ENCODE results near the gene RGS17. TPM values are rescaled to one million over a fixed set of nuclear protein-coding genes. Genes with fewer than 3 reads are reported as not detected.
"Not testable (repeated sequence)": the region's sequence is repeated elsewhere in the genome, so short reads cannot be mapped to it uniquely, and the experiment has no call there.

The RGS17 gene
- total and polyA plus RNA-seq, 2 of the 13 experiments (the other 11 are each of a cell fraction or from before 2014, with no cell fraction given) = 0.04 TPM; not detected in 1

GRCh38 chr6:152966168-152966894 lies 164.8 kb downstream of the RGS17 start:
- H3K9me3 ChIP-seq (ENCODE audit: low read length); ATAC-seq; H3K9ac ChIP-seq (ENCODE audit: insufficient read depth, low read depth, low read length); H2AFZ ChIP-seq (ENCODE audit: low read length); BruUV-seq (replicated peaks); FAIRE-seq; CTCF ChIA-PET (ENCODE audit: low intra/inter-chr PET ratio, low total read pairs); H3K36me3 ChIP-seq (replicated peaks in 1 of 2; ENCODE audit: control insufficient read depth in 1 of 2, insufficient read depth in 2 of 2, low read length in 2 of 2); H3K4me1 ChIP-seq (ENCODE audit: insufficient read depth, low read length); POLR2A ChIA-PET; H3K79me2 ChIP-seq (ENCODE audit: insufficient read depth, low read length); DNase-seq (ENCODE audit: low spot score); H3K4me3 ChIP-seq (replicated peaks in 1 of 3; ENCODE audit: insufficient read depth in 1 of 3, low read depth in 2 of 3, low read length in 3 of 3); H3K27ac ChIP-seq (ENCODE audit: extremely low read length, insufficient read depth, low read length); H4K20me1 ChIP-seq (ENCODE audit: insufficient read depth, low read length); in situ Hi-C loops (cut with HindIII; ENCODE audit: extremely low pct_ligation_motif_present, low pct_unique_long_range_greater_than_20kb); intact Hi-C loops (cut with micrococcal nuclease; ENCODE audit: unreplicated experiment); H3K27me3 ChIP-seq (ENCODE audit: control insufficient read depth in 1 of 2, insufficient read depth in 2 of 2, low read length in 2 of 2); H3K4me2 ChIP-seq (ENCODE audit: low read depth, low read length): not testable (repeated sequence)
- WGBS (ENCODE audit: low lambda C conversion rate) = 57% methylated on average over 14 of the region's 15 CpGs

GRCh38 chr6:152959333-152959732 lies 171.7 kb downstream of the RGS17 start:
- Histone ChIP-seq H3K36me3 (replicated peaks in 1 of 2; ENCODE audit: control insufficient read depth in 1 of 2, insufficient read depth in 2 of 2, low read length in 2 of 2) (no peaks in the 10 kb centered on the region), H2AFZ (ENCODE audit: low read length) (no peak overlapping the region), H4K20me1 (ENCODE audit: insufficient read depth, low read length) (no peaks in the 10 kb centered on the region), H3K4me2 (ENCODE audit: low read depth, low read length) (no peak overlapping the region), H3K4me3 (replicated peaks in 1 of 3; ENCODE audit: insufficient read depth in 1 of 3, low read depth in 2 of 3, low read length in 3 of 3) (no peak overlapping the region), H3K4me1 (ENCODE audit: insufficient read depth, low read length) (peaks cover 9% of the 10 kb centered on the region; the same call in 1 of the 2 replicates), H3K27ac (ENCODE audit: extremely low read length, insufficient read depth, low read length) (no peak overlapping the region), H3K9me3 (ENCODE audit: low read length) (peaks cover 9% of the 10 kb centered on the region), H3K27me3 (ENCODE audit: control insufficient read depth in 1 of 2, insufficient read depth in 2 of 2, low read length in 2 of 2) (no peaks in the 10 kb centered on the region), H3K9ac (ENCODE audit: insufficient read depth, low read depth, low read length) (no peak overlapping the region), H3K79me2 (ENCODE audit: insufficient read depth, low read length) (no peaks in the 10 kb centered on the region)
- intact Hi-C loops (cut with micrococcal nuclease; ENCODE audit: unreplicated experiment) = no loop called here
- WGBS (ENCODE audit: low lambda C conversion rate) = 81% methylated on average over 24 of the region's 24 CpGs
- no TSS peak for BruUV-seq (replicated peaks)
- FAIRE-seq (no peak), DNase-seq (ENCODE audit: low spot score) (no peak), ATAC-seq (no peak)
- in situ Hi-C loops (cut with HindIII; ENCODE audit: extremely low pct_ligation_motif_present, low pct_unique_long_range_greater_than_20kb) = loop anchor here (10.0 kb wide), 1 partner anchor 215 kb away; no protein-coding TSS in a partner anchor
- ChIA-PET POLR2A (no interaction called here), CTCF (ENCODE audit: low intra/inter-chr PET ratio, low total read pairs) (no interaction called here)
- no peak for TF ChIP-seq ZNF570 (CRISPR knock-in tag; IDR thresholded peaks at IDR 0.05; ENCODE audit: borderline replicate concordance)
- TF ChIP-seq IRF2 (CRISPR knock-in tag; IDR thresholded peaks at IDR 0.05) = no peak
- no peak for TF ChIP-seq JARID2 (CRISPR knock-in tag; IDR thresholded peaks at IDR 0.05; ENCODE audit: insufficient replicate concordance)
- TF ChIP-seq, protein P1, sequence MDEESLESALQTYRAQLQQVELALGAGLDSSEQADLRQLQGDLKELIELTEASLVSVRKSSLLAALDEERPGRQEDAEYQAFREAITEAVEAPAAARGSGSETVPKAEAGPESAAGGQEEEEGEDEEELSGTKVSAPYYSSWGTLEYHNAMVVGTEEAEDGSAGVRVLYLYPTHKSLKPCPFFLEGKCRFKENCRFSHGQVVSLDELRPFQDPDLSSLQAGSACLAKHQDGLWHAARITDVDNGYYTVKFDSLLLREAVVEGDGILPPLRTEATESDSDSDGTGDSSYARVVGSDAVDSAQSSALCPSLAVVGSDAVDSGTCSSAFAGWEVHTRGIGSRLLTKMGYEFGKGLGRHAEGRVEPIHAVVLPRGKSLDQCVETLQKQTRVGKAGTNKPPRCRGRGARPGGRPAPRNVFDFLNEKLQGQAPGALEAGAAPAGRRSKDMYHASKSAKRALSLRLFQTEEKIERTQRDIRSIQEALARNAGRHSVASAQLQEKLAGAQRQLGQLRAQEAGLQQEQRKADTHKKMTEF (CRISPR knock-in tag; IDR thresholded peaks at IDR 0.05) = no peak
- TF ChIP-seq ZNF136 (CRISPR knock-in tag; IDR thresholded peaks at IDR 0.05; ENCODE audit: low read depth) = no peak
- no peak for TF ChIP-seq ADNP (CRISPR knock-in tag; IDR thresholded peaks at IDR 0.05)
- TF ChIP-seq, protein P2, sequence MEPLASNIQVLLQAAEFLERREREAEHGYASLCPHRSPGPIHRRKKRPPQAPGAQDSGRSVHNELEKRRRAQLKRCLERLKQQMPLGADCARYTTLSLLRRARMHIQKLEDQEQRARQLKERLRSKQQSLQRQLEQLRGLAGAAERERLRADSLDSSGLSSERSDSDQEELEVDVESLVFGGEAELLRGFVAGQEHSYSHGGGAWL (CRISPR knock-in tag; IDR thresholded peaks at IDR 0.05) = no peak
- TF ChIP-seq, protein P3, sequence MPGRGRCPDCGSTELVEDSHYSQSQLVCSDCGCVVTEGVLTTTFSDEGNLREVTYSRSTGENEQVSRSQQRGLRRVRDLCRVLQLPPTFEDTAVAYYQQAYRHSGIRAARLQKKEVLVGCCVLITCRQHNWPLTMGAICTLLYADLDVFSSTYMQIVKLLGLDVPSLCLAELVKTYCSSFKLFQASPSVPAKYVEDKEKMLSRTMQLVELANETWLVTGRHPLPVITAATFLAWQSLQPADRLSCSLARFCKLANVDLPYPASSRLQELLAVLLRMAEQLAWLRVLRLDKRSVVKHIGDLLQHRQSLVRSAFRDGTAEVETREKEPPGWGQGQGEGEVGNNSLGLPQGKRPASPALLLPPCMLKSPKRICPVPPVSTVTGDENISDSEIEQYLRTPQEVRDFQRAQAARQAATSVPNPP (CRISPR knock-in tag; IDR thresholded peaks at IDR 0.05) = no peak
- no peak for TF ChIP-seq ZFP1 (CRISPR knock-in tag; IDR thresholded peaks at IDR 0.05)
- no peak for TF ChIP-seq BCL3 (CRISPR knock-in tag; IDR thresholded peaks at IDR 0.05)
- TF ChIP-seq, protein P4, sequence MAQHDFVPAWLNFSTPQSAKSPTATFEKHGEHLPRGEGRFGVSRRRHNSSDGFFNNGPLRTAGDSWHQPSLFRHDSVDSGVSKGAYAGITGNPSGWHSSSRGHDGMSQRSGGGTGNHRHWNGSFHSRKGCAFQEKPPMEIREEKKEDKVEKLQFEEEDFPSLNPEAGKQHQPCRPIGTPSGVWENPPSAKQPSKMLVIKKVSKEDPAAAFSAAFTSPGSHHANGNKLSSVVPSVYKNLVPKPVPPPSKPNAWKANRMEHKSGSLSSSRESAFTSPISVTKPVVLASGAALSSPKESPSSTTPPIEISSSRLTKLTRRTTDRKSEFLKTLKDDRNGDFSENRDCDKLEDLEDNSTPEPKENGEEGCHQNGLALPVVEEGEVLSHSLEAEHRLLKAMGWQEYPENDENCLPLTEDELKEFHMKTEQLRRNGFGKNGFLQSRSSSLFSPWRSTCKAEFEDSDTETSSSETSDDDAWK (CRISPR knock-in tag; IDR thresholded peaks at IDR 0.05) = no peak
- TF ChIP-seq KLF9 (CRISPR knock-in tag; IDR thresholded peaks at IDR 0.05; ENCODE audit: low read depth) = no peak
- no peak for TF ChIP-seq PLRG1 (conservative IDR thresholded peaks at IDR 0.05)
